HEK293 (cell line): ENCODE measurements around the gene PRTN3.

ENCODE experiments used
- CTCF ChIA-PET: fragments of 350-600 bp; formaldehyde crosslinking; extraction: SDS; loops from one replicate; lab custom pipeline; 2021; ENCODE audit warnings: antibody characterized with exemption; lab: Yijun Ruan, JAX
- POLR2A ChIA-PET: fragments of 300-600 bp; formaldehyde crosslinking; extraction: SDS; loops from one replicate; lab custom pipeline; 2020; ENCODE audit warnings: antibody characterized with exemption, inconsistent platforms; lab: Yijun Ruan, JAX
- H3K27ac ChIP-seq: fragments of 200-500 bp; sonication (Bioruptor generic); 2 replicates; pipeline ENCODE4 v1.5.1; 2014; ENCODE audit warnings: low read depth, low read length, control low read depth, inconsistent platforms; ENCODE audit errors: extremely low read depth
- H3K36me3 ChIP-seq, 2 experiments: fragments of 200-500 bp in 1 of 2; sonication (Bioruptor generic) in 1 of 2; 1 replicate in 1 of 2; 2 replicates in 1 of 2; pipeline ENCODE4 v1.5.1; 2014 to 2017; ENCODE audit warnings: inconsistent platforms in 2 of 2, low read length in 2 of 2; ENCODE audit not compliant: control insufficient read depth in 2 of 2, insufficient read depth in 1 of 2
- H3K4me1 ChIP-seq: fragments of 200-500 bp; sonication (Bioruptor generic); 2 replicates; pipeline ENCODE4 v1.5.1; 2014; ENCODE audit warnings: mild to moderate bottlenecking, low read length, inconsistent platforms; ENCODE audit not compliant: control insufficient read depth, insufficient read depth
- H3K4me3 ChIP-seq: 2 replicates; pipeline ENCODE4 v1.5.1; 2011; ENCODE audit warnings: low read depth, mild to moderate bottlenecking, control low read depth, low read length, moderate library complexity
- H3K9me3 ChIP-seq: fragments of 200-500 bp; sonication (Bioruptor generic); 2 replicates; pipeline ENCODE4 v1.5.1; 2014; ENCODE audit warnings: low read depth, low read length, inconsistent platforms; ENCODE audit not compliant: control insufficient read depth, insufficient read depth
- GLIS1 ChIP-seq: fragments of 450-650 bp; formaldehyde crosslinking; IDR thresholded peaks from 2 replicates; pipeline ENCODE4 v1.5.1; 2016; ENCODE audit warnings: missing biosample characterization, missing genetic modification characterization
- KLF1 ChIP-seq: fragments of 450-650 bp; formaldehyde crosslinking; IDR thresholded peaks from 2 replicates; pipeline ENCODE4 v1.5.1; 2016; ENCODE audit warnings: missing biosample characterization, missing genetic modification characterization
- MYNN ChIP-seq: fragments of 450-650 bp; formaldehyde crosslinking; IDR thresholded peaks from 2 replicates; pipeline ENCODE4 v1.5.1; 2016; ENCODE audit warnings: missing biosample characterization, missing genetic modification characterization, borderline replicate concordance
- RBAK ChIP-seq: fragments of 450-650 bp; formaldehyde crosslinking; IDR thresholded peaks from 2 replicates; pipeline ENCODE4 v1.5.1; 2016; ENCODE audit warnings: missing biosample characterization, missing genetic modification characterization
- ZBTB17 ChIP-seq: fragments of 450-650 bp; formaldehyde crosslinking; IDR thresholded peaks from 2 replicates; pipeline ENCODE4 v1.5.1; 2016; ENCODE audit warnings: missing biosample characterization, missing genetic modification characterization
- ZBTB21 ChIP-seq: fragments of 450-650 bp; formaldehyde crosslinking; IDR thresholded peaks from 2 replicates; pipeline ENCODE4 v1.5.1; 2017; ENCODE audit warnings: missing biosample characterization, missing genetic modification characterization
- ZBTB26 ChIP-seq: fragments of 450-650 bp; formaldehyde crosslinking; optimal IDR thresholded peaks from 2 replicates; pipeline ENCODE3; 2016; ENCODE audit warnings: missing biosample characterization, mild to moderate bottlenecking, missing genetic modification characterization
- ZBTB49 ChIP-seq: fragments of 450-650 bp; formaldehyde crosslinking; IDR thresholded peaks from 2 replicates; pipeline ENCODE4 v1.5.1; 2016; ENCODE audit warnings: missing biosample characterization, missing genetic modification characterization, low read depth
- ZNF449 ChIP-seq: fragments of 450-650 bp; formaldehyde crosslinking; IDR thresholded peaks from 2 replicates; pipeline ENCODE4 v1.5.1; 2017; ENCODE audit warnings: missing biosample characterization, mild to moderate bottlenecking, missing genetic modification characterization, moderate library complexity
- ZNF513 ChIP-seq: fragments of 450-650 bp; IDR thresholded peaks from 2 replicates; pipeline ENCODE4 v1.5.1; 2018; ENCODE audit warnings: missing biosample characterization, missing genetic modification characterization
- ZNF610 ChIP-seq: fragments of 450-650 bp; formaldehyde crosslinking; IDR thresholded peaks from 2 replicates; pipeline ENCODE4 v1.5.1; 2016; ENCODE audit warnings: missing biosample characterization, missing genetic modification characterization, borderline replicate concordance
- ZNF623 ChIP-seq: fragments of 450-650 bp; formaldehyde crosslinking; IDR thresholded peaks from 2 replicates; pipeline ENCODE4 v1.5.1; 2016; ENCODE audit warnings: missing biosample characterization, missing genetic modification characterization
- ZNF658 ChIP-seq: fragments of 450-650 bp; formaldehyde crosslinking; IDR thresholded peaks from 2 replicates; pipeline ENCODE4; 2016; ENCODE audit warnings: missing biosample characterization, missing genetic modification characterization
- ZNF664 ChIP-seq: fragments of 450-650 bp; formaldehyde crosslinking; IDR thresholded peaks from 2 replicates; pipeline ENCODE4 v1.5.1; 2016; ENCODE audit warnings: missing biosample characterization, missing genetic modification characterization
- ZNF707 ChIP-seq: fragments of 450-650 bp; formaldehyde crosslinking; IDR thresholded peaks from 2 replicates; pipeline ENCODE4 v1.5.1; 2016; ENCODE audit warnings: missing biosample characterization, missing genetic modification characterization
- ZNF792 ChIP-seq: fragments of 450-650 bp; formaldehyde crosslinking; IDR thresholded peaks from 2 replicates; pipeline ENCODE4 v1.5.1; 2016; ENCODE audit warnings: missing biosample characterization, missing genetic modification characterization

Gene PRTN3

GRCh38 chr19:791007-791566 is 49.7 kb upstream of the PRTN3 start (continued):
- TF ChIP-seq ZNF513 (tag by site-specific recombination) = no peak
- TF ChIP-seq, all 188 proteins: peak for 0

GRCh38 chr19:791567-792305 is 49.1 kb upstream of the PRTN3 start:
- no peak overlapping the region for H3K4me3 ChIP-seq
- H3K27ac ChIP-seq = no peak overlapping the region
- peaks cover 2% of the 10 kb centered on the region; the same call in 1 of the 2 replicates for H3K4me1 ChIP-seq
- no peaks in the 10 kb centered on the region for H3K9me3 ChIP-seq
- POLR2A ChIA-PET = no interaction called here
- TF ChIP-seq ZNF792 = no peak
- peak; percentile 43 for TF ChIP-seq KLF1 (tag by site-specific recombination)
- TF ChIP-seq GLIS1 (tag by site-specific recombination) = peak; percentile 84
- no peak for TF ChIP-seq ZBTB17 (tag by site-specific recombination)
- CTCF ChIA-PET = interaction anchor here (0.6 kb wide), 1 partner anchor 291 kb away, joined by 4 read pairs; no protein-coding TSS in a partner anchor
- H3K36me3 ChIP-seq = no peaks in the 10 kb centered on the region

GRCh38 chr19:792306-792885 is 48.4 kb upstream of the PRTN3 start:
- no peak overlapping the region for H3K27ac ChIP-seq
- POLR2A ChIA-PET = no interaction called here
- no peak for TF ChIP-seq MYNN (tag by site-specific recombination)
- no peak for TF ChIP-seq ZNF707
- TF ChIP-seq ZNF664 (tag by site-specific recombination) = no peak
- TF ChIP-seq ZBTB49 (tag by site-specific recombination) = no peak
- no peak for TF ChIP-seq ZBTB21 (tag by site-specific recombination)
- TF ChIP-seq ZNF449 (tag by site-specific recombination) = no peak
- no peak for TF ChIP-seq RBAK (tag by site-specific recombination)
- TF ChIP-seq ZNF658 = no peak
- no peak for TF ChIP-seq ZNF610
- no peak for TF ChIP-seq ZBTB26 (tag by site-specific recombination)
- no peak for TF ChIP-seq ZNF623 (tag by site-specific recombination)

More at GRCh38 chr19:792306-792885, 48.4 kb upstream of the PRTN3 start:
- H3K4me1 ChIP-seq = peaks cover 2% of the 10 kb centered on the region; the same call in 1 of the 2 replicates
- no peaks in the 10 kb centered on the region for H3K36me3 ChIP-seq
- H3K9me3 ChIP-seq = no peaks in the 10 kb centered on the region
- H3K4me3 ChIP-seq = no peak overlapping the region
- CTCF ChIA-PET = interaction anchor here (0.6 kb wide), 1 partner anchor 22 kb away, joined by 4 read pairs; no protein-coding TSS in a partner anchor
